Inflammatory macrophage (primary cell): ENCODE measurements around the gene CGB2.
A peak's percentile ranks its signal among the peaks of the same experiment; 100 is the strongest.
"Not testable (repeated sequence)": the region's sequence is repeated elsewhere in the genome, so short reads cannot be mapped to it uniquely, and the experiment has no call there.

Source experiments
- DNase-seq, 2 donors: peaks; one replicate each; pipeline ENCODE4 v3.0.0-alpha.2; 2020 to 2022

CGB2 gene

DNA sequence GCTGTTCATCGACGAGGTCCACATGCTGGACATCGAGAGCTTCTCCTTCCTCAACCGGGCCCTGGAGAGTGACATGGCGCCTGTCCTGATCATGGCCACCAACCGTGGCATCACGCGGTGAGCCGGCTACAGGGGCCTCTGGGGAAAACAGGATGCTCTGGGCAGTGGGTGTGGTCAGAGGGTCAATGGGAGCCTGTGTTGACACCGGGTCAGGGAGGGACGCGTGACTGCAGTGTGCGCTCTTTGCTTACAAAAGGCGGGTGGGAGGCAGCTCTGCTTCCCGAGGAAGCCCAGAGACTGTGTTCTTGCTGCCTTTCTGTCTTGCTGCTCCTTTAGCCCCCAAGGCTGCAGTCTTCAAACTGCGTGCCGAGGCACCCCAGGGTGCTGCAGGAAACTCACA, 20.5 kb upstream of the CGB2 start:
- no peak for DNase-seq

DNA sequence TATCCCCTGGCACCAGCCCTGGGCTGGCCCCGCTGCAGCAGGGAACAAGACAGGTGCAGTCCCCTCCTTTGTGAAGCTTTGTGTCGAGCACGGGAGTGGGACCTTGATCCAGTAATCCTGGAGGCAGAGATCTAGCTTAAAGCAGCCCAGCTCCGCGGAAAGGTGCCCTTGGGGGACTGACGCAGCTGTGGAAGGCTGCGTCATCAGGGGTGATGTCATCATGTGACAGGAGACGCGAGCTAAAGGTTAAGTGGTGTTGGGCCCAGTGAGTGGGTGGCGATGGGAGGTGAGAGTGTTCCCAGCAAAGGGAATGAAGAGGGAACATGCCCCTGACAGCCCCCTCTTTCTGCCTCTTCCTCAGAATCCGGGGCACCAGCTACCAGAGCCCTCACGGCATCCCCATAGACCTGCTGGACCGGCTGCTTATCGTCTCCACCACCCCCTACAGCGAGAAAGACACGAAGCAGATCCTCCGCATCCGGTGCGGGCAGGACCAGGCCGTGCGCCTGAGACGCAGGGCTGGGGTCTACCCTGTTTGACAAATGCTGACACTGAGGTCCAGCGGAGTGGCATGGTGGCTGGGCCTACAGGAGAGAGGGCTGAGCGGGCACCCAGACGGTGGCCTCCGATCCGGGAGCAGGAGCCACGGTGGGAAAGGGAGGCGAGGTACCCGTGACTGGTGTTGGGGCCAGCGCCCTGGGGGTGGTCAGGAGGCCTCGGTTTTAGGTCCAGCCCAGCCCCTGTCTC, 17.4 kb upstream of the CGB2 start:
- DNase-seq, result no peak

DNA sequence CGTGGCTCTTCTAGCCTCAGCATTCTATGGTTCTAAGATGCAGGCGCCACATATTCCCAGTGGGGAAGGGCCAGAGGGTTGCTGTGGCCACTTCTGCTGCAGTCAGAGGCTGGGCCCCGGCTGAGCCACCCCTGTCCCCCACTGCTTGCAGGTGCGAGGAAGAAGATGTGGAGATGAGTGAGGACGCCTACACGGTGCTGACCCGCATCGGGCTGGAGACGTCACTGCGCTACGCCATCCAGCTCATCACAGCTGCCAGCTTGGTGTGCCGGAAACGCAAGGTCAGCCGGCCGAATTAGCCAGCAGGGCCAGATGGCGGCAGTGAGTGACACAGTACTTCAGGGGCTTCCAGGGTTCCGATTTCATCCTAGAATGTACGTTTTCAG, 16.8 kb upstream of the CGB2 start:
- DNase-seq, result no peak

GRCh38 chr19:49016067-49016839, 15.4 kb upstream of the CGB2 start:
- DNase-seq, result no peak

- DNase-seq, result no peak
Observed at GRCh38 chr19:49017041-49017665, 14.5 kb upstream of the CGB2 start, which contains the start of gene LHB. Gene LHB, minus strand, starts transcription at chr19:49017091. Its CDS starts 10 bp downstream, at chr19:49017081.

- DNase-seq, result peak; percentile 24 to 51
Observed at GRCh38 chr19:49017666-49018351, 13.9 kb upstream of the CGB2 start.

GRCh38 chr19:49018388-49019241, 13.1 kb upstream of the CGB2 start:
- not testable (repeated sequence) for DNase-seq

DNA sequence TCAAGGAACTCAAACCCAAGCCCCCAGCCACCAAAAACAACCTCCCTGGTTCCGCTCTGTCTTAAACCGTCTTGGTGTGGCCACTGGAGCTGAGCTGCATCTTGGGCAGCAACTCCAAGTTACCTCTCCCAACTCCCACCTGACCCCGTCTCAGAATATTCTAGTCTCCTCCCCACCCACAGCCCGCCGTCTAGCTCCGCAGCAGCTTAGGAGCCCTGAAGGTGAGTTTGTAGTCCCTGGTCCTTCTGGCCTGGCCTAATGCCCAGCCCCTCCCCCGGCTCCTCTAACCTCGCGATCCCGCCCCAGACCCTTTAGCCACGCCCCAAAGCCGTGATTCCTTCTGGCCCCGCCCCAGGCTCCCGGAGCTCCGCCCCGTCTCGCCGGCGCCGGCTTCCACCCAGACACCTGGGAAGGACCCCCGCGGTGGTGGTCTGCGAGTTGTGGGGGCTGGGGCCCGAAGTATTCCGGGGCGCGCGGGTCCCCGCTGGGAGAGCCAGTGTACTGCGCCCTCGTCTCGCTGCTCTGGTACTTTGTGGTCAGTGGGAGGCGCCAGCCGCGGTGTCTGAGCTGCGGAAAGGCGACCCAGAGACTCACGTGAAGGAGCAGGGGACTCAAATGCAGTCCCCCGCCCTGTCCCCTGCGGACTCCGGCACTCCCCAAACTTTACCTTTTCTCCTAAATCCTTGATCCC, 12.3 kb upstream of the CGB2 start:
- DNase-seq, result peak; percentile 5 to 17

DNA sequence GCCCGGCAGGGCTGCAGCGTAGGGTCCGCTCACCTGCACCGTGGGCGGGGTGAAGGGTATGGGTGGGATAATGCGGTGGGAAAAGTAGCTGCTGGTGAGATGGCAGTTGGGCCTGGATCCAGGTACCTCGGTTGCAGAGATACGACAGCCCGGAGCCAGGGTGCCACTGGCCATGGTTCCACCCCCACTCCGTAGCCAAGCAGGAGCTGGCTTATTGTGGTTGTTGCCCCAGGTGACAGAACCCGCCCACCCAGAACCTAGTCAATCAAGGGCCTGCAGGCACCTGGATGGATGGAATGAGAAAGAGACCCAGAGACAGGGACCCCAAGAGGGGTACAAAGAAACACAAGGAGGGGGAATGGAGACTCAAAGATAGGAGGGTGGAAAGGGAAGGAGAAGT, 11.3 kb upstream of the CGB2 start:
- DNase-seq, result no peak

GRCh38 chr19:49020931-49021895, 10.5 kb upstream of the CGB2 start:
- DNase-seq, result peak; percentile 54 to 59

DNA sequence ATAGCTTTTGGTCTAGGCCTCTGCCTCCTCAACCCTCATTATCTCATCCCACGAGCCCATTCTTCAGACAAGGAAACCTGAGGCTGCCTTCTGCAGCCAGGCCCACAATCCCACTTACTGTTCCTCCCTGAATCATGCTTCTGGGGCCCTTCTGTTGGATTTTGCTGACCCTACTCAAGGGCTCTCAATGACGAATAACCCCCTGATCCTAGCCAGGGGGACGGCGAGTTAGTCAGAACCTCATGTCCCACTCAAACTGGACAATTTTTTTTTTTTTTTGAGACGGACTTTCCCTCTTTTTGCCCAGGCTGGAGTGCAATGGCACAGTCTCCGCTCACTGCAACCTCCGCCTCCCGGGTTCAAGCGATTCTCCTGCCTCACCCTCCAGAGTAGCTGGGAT, 9.6 kb upstream of the CGB2 start:
- DNase-seq, result no peak

- DNase-seq, result not testable (repeated sequence)
Observed at GRCh38 chr19:49024233-49024632, 7.5 kb upstream of the CGB2 start, which contains the start of gene CGB3. Gene CGB3, minus strand, starts transcription at chr19:49024333. Its CDS starts 362 bp downstream, at chr19:49023971.

DNA sequence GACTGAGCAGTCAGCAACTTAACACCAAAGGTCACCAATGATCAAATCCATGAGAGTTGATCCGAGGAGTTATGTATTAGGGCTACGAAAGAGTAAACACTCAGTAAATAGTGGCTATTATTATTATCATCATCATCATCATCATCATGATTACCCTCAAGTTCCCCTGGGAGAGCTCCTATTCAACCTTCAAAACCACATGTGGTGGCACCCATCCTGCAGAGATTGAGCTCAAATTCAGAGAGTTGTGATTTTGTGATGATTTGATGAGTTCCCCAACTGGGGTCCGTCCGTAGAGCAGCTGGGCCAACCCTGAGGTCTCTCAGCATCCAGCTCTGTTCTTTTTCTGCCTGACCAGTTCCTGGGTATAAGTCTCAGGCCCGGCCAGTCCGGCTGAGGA, 6.6 kb upstream of the CGB2 start:
- DNase-seq, result not testable (repeated sequence)

DNA sequence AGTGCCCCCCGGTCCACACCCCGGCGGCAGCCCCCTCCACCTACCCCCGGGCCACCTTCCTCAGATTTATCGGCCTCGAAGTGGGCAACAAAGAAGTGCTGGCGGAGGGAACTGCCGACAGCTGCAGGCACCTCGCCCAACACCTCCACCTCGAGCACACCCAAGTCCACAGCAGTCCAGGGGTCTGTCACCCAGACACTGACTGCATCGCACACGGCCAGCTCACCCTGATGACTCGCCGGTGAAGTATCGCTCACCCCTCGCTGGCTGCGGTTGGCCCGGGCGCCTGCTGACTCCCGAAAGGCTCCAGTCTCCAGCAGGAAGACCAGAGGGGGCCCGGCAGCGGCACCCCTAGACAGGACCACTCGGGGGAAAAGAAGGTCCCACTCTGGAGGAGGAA, 6.1 kb upstream of the CGB2 start:
- not testable (repeated sequence) for DNase-seq

- not testable (repeated sequence) for DNase-seq
Observed at GRCh38 chr19:49028686-49029085, 3.0 kb upstream of the CGB2 start.

DNA sequence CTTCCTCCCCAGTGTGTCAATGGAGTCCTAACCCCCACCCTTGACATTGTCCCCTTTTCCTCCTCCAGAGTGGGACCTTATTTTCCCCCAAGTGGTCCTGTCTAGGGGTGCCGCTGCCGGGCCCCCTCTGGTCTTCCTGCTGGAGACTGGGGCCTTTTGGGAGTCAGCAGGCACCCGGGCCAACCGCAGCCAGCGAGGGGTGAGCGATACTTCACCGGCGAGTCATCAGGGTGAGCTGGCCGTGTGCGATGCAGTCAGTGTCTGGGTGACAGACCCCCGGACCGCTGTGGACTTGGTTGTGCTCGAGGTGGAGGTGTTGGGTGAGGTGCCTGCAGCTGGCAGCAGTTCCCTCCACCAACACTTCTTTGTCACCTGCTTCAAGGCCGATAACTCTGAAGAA, 1.9 kb upstream of the CGB2 start:
- not testable (repeated sequence) for DNase-seq

DNA sequence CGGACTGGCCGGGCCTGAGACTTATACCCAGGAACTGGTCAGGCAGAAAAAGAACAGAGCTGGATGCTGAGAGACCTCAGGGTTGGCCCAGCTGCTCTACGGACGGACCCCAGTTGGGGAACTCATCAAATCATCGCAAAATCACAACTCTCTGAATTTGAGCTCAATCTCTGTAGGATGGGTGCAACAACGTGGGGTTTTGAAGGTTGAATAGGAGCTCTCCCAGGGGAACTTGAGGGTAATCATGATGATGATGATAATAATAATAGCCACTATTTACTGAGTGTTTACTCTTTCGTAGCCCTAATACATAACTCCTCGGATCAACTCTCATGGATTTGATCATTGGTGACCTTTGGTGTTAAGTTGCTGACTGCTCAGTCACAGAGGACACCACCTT, 1.4 kb upstream of the CGB2 start:
- not testable (repeated sequence) for DNase-seq

GRCh38 chr19:49036815-49037214, 5.1 kb downstream of the CGB2 start, which contains the start of gene CGB1:
Gene CGB1, minus strand, starts transcription at chr19:49036895. Its CDS starts 184 bp downstream, at chr19:49036711.
- DNase-seq, result peak in 1 of 2 donors; percentile 26

- not testable (repeated sequence) for DNase-seq
Observed at GRCh38 chr19:49038111-49038510, 6.4 kb downstream of the CGB2 start.
